GM21717 (cell line): ENCODE measurements around the gene BCL6.
"Not testable (repeated sequence)": the region's sequence is repeated elsewhere in the genome, so short reads cannot be mapped to it uniquely, and the experiment has no call there.

Experiments used
- ATAC-seq: cut with Tn5 transposase; IDR thresholded peaks from one replicate; pipeline ENCODE4 v1.9.1; 2021; ENCODE audit warnings: mild to moderate bottlenecking, moderate library complexity; ENCODE audit not compliant: unreplicated experiment

Gene BCL6

DNA sequence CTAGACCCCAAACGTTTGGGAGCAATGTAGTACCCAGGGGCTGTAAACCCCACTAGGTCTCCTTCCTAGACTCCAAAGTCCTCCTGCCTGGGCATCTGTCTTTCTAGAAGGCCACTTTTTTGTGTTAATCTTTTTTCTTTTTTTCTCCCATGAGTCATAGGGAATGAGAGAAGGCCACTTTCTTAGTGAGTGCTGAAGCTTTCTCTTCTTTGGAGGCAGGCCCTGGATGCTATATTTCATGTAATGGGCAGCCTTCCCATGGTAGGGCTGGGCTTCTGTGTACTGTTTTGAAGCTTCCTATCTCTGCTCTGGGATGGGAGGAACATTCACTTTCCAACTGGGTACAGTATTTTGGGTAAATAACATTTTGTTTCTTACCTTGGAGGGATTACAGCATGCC, 27.7 kb downstream of the BCL6 start:
- no peak for ATAC-seq

DNA sequence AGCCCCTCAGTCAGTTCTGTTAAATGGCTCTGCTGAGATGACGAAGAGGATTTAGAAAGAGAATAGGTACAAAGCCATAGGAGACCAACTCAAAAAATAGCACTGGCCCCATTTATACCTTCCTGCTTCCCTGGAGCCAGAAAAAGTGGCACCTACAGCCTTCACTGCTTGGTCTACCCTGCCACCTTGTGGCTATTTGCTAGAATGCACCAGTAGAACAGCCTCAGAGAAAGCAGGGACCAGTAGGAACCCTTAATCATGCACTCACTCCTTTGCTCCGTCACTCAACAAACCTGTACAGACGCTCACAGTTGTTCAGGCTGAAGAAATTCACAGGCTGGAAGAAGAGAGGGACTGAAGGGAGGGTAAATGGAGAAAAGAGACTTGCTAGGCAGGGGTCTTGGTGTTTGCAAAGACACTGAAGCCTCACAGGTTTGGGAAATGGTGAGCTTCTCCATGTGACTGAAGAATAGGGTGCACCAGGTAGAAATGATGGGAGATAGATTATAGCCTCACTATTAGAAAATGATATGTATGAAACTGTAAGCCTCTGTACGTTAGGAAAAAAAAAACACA, 30.8 kb downstream of the BCL6 start:
- ATAC-seq = peak; percentile 84

DNA sequence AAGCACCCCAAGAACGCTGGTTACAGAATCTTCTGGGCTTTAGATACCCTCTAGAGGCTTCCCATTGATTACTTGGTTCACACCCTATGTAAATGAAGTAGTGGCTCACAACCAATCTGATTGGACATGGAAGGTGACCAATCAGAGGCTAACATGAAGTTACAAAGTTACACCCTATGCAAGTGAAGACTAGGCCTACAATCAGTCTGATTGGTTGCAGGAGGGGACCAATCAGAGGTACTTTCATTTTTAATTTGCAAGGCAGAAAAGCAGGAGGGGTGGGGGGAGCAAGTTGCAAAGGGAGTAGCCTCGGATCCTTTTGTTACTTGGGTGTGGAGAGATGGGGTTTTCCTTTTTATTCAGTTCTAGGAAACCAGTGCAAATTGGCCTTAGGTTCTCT, 31.8 kb downstream of the BCL6 start:
- ATAC-seq = no peak

DNA sequence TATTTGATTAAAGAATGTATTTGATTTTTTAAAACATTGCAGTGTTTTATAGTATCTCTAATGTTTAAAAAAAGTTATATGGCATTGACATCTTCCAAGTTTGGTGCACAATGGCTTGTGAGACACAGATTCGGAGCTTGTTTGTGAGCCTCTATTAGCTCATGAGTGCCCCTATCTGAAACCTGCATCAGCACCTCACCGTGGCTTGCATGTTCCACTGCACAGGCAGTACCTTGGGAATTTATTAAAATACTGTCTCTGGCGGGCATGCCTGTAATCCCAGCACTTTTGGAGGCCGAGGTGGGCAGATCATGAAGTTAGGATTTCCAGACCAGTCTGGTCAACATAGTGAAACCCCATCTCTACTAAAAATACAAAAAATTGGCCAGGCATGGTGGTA, 36.1 kb downstream of the BCL6 start:
- no peak for ATAC-seq

DNA sequence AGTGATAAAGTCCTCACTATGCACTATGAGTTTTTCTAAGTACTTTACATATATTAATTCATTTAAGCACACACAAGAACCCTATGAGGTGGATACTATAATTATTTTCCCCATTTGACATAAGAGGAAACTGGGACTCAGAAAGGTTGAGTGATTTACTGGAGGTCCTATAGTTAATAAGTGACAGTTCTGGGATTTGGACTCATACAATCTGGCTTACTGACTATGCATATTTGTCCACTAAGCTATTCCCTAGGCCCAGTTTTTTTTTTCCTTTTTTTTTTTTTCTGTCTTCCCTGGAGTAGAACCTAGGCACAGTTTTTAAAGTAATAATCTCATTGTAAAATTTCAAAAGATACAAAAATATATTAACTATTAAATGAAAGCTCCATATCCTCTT, 36.6 kb downstream of the BCL6 start:
- ATAC-seq = no peak

DNA sequence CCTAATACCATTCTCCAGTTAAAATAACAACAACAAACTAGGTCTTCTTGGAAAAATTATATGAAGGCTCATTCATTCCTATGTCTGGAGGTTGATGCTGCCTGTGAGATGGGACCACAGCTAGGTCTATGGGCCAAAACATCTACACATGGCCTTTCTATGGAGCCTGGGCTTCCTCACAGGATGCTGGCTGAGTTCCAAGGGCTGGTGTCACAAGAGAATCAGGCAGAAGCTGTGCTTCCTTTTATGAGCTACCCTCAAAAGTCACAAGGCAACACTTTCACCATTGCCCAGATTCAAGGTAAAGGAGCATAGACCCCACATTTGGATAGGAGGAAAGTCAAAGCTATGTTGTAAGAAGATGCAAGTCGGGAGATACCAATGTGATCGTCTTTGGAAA, 38.3 kb downstream of the BCL6 start:
- ATAC-seq = no peak

DNA sequence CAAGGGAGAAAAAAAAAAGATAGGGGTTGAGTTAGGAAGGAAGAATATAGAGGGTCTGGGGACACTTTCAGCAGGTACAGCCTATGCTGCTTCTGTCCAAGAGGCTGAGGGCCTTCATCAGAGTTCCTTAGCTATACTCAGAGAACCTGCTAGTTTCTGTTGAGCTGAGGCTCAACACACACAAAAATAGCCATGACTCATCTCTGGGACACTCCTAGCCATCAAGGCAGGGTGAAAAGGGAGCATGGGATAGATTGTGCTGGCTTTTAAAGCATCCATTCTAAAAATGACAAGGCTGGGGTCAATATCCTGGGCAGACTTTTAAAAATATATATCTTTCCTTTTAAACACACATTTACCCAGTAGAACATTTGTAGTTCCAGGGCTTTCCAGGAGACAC, 40.1 kb downstream of the BCL6 start:
- no peak for ATAC-seq

DNA sequence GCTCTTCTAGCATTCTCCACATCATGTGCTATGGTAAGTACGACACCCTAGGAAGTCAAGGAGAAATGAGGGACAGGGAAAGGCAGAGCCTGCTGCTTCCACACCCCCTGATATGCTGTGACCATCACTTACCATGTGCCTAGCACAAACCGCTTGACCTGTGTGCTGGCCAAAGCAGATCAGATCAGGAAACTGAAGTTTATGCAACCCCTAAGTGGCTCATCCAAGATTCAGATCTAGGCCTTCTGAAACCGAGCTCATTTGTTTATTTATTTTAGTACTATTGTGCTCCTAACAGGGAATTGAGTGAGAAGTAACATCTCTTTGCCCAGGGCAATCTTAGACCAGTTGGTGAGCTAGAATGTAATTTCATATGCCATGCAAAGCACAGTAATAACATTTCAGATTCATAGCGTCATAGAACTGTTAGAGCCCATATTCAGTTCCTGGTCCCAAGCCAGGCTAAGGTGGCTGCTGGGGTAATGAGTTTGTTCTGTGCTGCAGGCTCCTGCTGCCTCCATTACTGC, 42.7 kb downstream of the BCL6 start, which contains the start of gene RTP2:
Gene RTP2 (minus strand): TSS at position 51 of the 527 bp plus-strand sequence. CDS start 429 bp downstream, outside the sequence.
- no peak for ATAC-seq

DNA sequence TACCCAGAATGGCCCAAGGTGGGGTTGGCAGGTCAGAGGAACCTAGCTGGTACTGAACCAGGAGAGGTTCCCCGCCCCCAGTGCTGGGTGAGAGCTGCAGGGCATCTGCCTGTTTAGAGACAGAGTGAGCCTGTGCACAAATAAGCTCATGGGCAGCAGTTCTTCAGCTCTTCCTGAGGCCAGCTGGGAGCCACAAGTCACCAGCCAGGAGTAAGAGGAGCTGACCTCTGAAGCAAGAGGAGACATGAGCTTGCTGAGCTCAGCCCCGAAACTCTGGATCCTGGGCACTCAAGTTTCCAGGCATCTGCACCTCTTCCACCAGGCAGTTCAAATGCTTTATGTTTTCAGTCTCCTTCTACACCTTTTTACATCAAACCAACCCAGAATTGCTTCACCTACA, 45.0 kb downstream of the BCL6 start:
- ATAC-seq = no peak

DNA sequence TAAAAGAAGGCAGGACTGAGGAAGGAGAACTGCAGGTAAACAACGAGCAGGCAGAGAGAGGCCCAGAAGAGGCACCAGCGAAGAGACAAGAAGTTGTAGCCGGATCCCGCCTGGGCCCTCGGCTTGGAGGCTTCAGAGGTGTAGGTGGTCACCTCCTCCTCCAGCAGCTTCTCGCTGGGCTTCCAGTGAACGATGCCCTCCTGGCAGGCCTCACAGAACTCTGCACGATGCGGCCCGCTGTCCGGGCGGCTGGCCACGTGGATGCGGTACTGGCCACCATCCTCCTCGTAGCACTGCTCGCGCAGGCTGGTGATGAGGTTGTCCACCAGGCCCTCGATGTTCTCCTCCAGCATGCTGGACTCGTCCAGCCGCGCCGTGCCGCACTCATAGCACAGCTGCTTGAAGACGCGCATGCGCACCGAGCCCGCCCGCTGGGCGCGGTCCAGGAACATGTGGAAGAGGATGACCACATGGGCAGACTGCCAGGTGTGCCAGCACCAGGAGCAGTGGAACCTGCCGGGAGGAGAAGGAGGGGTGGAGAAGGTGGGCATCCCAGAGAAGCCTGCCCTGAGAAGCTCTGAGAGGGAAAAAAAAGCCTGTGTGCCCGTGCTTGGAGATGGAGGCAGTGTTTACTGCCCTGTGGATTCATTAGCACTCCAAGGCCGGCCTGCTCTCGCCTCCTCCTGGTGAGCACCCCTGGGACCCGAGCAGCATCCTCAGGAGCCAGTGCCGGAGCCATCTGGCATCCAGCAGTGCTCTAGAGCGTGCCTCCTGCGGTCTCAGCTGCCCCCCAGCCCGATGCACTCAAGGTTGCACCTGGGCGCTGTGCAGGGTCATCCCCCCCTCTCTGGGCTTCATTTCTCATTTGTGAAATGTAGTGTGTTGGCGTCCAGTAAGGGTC, 46.5 kb downstream of the BCL6 start:
- no peak for ATAC-seq

DNA sequence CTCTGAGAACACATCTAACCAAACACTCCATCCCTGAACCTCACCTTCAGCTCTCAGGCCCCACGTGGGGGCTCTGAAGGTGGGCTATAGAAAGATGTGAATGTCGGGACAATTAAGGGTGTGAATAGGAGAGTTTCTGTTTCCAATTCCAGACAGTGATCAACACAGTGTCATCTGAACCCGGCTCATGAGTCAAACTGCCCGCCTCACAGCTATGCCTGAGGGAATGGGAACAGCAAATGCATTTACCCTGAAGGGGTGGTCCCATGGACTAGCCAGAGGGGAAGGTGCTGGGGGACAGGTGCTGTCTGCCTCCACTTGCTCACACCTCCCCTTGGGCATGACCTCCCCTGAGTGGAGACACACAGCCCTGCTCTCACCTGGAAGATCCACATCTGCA, 49.2 kb downstream of the BCL6 start:
- no peak for ATAC-seq

DNA sequence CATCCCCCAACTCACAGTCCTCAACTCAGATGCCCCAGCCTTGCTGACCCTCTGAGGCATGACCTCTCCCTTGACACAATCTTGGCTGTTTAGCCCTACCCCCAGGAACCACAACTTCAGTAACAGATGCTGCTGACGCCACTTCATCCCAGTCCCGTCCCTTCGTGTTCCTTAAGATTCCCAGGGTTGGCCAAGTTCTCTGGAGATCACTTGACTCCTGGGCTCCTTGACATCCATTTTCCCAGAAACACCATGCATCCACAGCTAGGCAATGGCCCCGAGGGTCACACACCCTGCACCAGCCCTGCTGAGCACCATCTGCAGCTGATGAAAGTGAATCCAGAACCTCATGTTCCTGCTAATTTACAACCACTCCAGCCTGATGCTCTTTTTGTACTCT, 49.8 kb downstream of the BCL6 start:
- ATAC-seq = no peak

DNA sequence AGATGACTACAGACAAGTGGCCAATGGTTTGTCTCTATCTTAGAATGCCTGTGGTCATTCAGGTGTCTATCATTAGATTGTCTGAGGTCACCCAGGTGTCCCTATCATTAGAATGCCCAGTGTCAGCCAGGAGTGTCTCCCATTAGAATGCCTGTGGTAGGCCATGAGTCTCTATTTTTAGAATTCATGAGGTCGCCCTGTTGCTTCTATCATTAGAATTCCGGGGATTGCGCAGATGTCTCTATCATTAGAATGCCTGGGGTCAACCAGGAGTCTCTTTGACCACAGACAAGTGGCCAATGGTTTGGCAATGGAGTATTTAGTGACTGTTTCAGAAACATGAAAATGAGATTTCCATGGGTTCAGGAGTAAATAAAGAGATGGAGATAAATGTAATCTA, 50.5 kb downstream of the BCL6 start:
- ATAC-seq = no peak

DNA sequence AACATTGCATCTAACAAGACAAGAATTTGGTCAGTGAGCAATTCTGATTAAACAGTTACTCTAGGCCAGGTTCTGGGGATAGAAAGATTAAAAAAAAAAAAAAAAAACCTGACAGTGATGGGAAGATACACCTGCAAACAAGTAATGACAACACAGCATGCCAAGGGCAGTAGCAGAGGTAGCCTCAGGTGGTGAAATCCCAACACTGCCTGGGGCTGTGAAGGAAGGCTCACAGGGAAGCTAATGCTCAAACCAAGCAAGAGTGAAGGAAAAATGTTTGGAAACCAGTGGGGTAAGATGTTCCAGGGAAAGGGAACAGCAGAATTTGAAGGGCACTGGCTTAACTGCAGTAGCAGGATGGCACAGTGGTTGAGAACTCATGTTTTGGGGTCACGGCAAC, 51.8 kb downstream of the BCL6 start:
- no peak for ATAC-seq

DNA sequence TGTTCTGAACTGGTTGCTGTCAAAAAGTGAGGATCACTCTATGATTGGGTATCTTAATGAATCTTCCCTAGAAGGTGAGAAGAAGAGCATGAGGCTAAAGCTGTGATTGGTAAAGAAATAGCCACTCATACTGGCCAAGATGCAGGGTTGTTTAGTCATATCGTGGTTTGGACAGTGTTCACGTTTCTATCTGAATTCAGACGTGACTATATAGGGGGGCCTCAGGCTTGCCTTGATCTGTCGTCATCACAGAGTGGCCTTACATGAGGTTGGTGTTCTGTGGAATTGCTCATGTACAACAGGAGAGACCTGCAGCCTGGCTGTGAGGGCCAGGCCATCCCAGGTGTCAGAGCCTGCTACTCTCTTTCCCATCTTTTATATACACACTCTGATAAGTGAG, 55.3 kb downstream of the BCL6 start:
- no peak for ATAC-seq

DNA sequence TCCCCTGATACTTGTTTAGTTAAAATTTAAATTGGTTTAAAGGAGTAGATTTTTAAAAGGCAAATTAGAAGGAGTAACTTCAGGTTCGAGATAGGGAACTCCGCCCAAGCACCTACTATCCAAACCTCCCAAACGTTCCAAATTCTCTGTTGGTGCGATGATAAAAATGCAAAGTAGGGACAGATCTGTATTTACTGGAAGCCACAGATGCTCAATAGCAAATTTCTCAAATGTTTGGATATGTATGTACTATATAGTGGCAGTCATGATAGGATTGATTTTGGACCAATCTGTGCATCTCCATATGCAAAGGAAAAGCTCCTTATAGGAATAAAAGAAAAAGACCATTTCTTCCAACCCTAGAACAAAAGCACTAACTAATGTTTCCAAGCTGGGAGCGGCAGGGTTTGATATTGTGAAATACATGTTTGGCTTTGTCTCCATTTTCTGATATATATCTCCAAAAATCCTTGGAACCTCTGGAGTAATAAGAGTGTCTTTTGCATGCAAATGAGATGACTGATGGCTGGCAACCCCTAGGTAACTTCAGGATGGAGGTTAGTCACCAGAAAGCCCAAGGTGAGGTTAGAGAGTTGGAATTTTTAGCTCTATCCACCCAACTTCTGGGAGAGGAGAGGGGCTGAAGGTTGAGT, 58.5 kb downstream of the BCL6 start:
- ATAC-seq = no peak

DNA sequence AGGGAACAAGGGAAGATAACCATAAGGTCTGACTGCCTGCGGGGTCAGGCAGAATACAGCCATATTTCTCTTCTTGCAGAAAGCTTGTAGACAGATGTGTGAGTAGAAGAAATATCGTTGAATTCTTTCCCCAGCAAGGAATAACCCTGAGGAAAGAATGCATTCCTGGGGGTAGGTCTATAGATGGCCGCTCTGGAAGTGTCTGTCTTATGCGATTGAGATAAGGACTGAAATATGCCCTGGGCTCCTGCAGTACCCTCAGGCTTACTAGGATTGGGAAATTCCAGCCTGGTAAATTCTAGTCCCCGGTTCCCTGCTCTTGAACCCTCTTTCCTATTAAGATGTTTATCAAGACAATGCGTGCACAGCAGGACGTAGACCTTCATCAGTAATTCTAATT, 59.3 kb downstream of the BCL6 start:
- no peak for ATAC-seq

DNA sequence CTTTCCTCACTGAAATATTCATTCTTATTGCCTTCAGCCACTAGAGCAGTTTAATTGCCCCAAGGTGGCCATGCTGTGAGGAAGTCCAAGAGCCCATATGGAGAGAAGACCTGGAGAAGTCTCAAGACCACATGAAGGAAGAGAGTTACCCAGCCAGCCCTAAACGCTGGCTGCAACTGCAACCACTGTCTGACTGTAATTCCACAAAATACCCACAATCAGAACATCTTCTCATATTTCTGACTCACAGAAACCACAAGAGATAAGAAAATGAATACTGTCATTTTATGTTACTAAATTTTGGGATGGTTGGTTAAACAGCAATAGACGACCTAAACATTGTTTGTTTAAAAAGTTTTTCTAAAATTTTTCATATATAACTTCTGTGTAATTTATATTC, 60.4 kb downstream of the BCL6 start:
- ATAC-seq = no peak

DNA sequence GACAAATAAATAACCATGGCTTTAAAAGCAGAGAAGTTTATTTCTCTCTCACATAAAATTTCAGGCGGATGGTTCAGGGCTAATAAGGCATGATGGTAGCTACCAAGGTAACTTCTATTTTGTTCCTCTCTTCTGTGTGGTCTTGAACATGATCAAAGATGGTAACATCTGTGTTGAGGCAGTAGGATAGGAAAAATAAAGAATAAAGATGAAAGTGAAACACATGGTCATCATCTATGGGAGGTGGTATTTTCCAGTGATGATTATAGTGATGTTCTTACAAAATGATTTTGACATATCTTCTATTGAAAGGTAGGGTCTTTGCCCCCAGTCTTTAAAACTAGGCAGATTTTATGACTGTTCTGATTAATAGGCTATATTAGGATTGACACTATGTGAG, 60.8 kb downstream of the BCL6 start:
- no peak for ATAC-seq

DNA sequence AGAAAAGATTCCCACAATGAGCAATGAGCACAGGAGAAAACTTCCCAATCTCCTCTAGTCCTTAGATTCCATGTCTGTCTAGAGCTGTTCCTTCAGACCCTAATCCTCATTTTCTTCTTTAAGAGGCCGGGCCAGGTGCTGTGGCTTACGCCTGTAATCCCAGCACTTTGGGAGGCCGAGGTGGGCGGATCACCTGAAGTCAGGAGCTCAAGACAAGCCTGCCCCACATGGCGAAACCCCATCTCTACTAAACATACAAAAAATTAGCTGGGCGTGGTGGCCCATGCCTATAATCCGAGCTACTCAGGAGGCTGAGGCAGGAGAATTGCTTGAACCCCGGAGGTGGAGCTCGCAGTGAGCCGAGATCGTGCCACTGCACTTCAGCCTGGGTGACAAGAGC, 63.5 kb downstream of the BCL6 start:
- ATAC-seq = not testable (repeated sequence)

DNA sequence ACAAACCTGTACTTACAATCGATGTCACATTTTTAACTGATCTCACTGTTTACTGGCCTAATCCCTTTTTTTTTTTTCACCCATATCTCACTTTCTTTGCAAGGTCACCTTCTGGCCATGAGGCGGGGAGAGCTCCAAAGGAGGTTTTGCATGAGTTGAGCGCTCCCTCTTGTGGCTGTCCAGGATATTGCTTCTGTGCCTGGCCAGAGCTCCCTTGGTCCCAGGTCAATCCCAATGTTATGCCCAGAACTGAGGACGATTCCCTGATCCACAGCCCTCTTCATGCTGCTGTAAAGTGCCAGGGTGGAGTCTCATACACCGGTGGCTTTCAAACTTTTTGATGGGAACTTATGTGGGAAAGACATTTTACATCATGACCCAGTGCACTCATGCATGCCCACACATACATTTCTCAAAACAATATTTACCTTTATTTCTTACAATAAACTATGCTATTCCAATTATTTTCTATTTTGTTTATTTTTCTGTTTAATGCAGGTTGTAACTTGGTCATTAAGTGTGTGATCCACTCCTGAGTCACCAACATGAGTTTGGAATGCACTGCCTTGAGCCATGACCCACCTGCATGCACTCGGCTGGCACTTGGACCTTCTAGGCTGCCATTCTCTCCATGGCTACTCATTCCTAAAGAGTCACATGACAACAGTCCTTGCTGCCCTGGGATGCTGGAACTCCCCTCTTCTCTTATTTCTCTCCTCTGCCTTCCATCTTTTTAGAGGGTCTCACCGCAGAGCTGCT, 65.5 kb downstream of the BCL6 start:
- ATAC-seq = peak; percentile 93
